Measurements from ENCODE around the gene RAB1B.

Gene RAB1B

DNA sequence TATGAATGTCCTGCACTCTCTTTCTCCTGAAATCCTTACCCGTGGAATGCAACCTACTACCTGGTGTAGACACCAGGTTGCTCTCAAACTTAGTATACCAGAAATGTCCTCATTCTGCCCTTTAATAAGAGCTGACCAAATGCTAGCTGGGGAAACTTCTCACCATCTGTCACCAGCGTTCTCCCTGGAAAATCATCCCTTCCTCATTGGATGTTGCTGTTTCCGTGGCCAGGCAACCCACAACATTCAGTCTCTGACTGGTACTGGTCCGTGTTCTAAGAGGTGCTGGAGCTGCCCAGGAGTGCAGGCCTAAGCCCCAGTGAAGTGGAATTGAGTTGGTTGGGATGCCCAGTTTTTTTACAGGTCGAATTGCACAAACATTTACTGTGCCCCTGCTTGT is 40.7 kb upstream of the RAB1B start:
- TF ChIP-seq, protein P1, sequence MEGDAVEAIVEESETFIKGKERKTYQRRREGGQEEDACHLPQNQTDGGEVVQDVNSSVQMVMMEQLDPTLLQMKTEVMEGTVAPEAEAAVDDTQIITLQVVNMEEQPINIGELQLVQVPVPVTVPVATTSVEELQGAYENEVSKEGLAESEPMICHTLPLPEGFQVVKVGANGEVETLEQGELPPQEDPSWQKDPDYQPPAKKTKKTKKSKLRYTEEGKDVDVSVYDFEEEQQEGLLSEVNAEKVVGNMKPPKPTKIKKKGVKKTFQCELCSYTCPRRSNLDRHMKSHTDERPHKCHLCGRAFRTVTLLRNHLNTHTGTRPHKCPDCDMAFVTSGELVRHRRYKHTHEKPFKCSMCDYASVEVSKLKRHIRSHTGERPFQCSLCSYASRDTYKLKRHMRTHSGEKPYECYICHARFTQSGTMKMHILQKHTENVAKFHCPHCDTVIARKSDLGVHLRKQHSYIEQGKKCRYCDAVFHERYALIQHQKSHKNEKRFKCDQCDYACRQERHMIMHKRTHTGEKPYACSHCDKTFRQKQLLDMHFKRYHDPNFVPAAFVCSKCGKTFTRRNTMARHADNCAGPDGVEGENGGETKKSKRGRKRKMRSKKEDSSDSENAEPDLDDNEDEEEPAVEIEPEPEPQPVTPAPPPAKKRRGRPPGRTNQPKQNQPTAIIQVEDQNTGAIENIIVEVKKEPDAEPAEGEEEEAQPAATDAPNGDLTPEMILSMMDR (IDR thresholded peaks at IDR 0.05; ENCODE audit: low read depth, low read length, missing control alignments) = no peak
- Histone ChIP-seq H3K4me3 (ENCODE audit: low read depth, low read length) (no peak overlapping the region), H3K27me3 (replicated peaks) (no peaks in the 10 kb centered on the region), H3K27ac (no peak overlapping the region), H3K36me3 (replicated peaks) (peaks cover 59% of the 10 kb centered on the region)
- in situ Hi-C loops (cut with HindIII; ENCODE audit: low pct_ligation_motif_present, low sequenced_read_pairs) = no loop called here
- DNase-seq = no peak

DNA sequence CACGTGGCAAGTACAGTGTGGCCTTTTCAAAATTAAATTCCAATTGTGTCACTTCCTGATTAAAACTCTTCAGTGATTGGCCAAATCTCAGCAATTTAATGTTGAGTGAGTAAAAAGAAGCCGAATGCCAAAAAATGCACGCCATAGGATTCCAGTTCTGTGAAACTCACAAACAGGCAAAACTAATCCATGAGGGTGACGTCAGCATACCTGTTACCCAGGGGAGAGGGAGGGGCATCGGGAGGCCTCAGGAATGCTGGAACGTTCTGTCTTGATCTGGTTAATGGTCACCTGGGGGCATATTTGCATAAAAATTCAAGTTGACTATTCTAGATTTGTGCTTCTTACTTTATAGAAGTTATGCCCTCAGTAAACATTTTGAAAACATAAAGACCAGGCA is 39.9 kb upstream of the RAB1B start:
- H3K4me3 ChIP-seq (ENCODE audit: low read depth, low read length) = no peak overlapping the region
- in situ Hi-C loops (cut with HindIII; ENCODE audit: low pct_ligation_motif_present, low sequenced_read_pairs) = no loop called here

DNA sequence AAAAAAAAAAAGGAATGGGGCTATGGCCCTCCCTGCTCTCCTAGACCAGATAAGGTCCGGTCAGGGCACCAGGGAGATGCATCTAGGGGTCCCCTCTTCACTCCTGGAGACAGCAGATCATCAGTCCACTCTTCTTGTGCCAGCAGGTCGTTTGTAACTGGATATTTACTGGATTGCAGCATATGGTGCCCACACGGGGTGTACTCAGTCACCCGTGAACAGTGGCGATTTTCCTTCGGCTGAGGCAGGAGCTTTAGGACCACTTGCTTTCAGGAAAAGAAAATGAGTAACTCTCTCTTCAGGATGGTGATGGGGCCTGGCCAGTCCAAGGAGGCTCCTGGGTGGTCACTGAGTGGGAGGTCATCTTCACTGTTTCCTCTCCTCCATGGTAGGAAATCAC is 38.3 kb upstream of the RAB1B start:
- Histone ChIP-seq H3K4me3 (ENCODE audit: low read depth, low read length) (no peak overlapping the region), H3K36me3 (replicated peaks) (peaks cover 76% of the 10 kb centered on the region), H3K27ac (no peak overlapping the region), H3K27me3 (replicated peaks) (no peaks in the 10 kb centered on the region)
- in situ Hi-C loops (cut with HindIII; ENCODE audit: low pct_ligation_motif_present, low sequenced_read_pairs) = no loop called here
- TF ChIP-seq, protein P1 (IDR thresholded peaks at IDR 0.05; ENCODE audit: low read depth, low read length, missing control alignments) = no peak
- DNase-seq = no peak

More for the DNA sequence above, 39.9 kb upstream of the RAB1B start:
- Histone ChIP-seq H3K36me3 (replicated peaks) (peaks cover 62% of the 10 kb centered on the region), H3K27ac (no peak overlapping the region), H3K27me3 (replicated peaks) (no peaks in the 10 kb centered on the region)
- DNase-seq = no peak
- TF ChIP-seq, protein P1 (IDR thresholded peaks at IDR 0.05; ENCODE audit: low read depth, low read length, missing control alignments) = no peak

DNA sequence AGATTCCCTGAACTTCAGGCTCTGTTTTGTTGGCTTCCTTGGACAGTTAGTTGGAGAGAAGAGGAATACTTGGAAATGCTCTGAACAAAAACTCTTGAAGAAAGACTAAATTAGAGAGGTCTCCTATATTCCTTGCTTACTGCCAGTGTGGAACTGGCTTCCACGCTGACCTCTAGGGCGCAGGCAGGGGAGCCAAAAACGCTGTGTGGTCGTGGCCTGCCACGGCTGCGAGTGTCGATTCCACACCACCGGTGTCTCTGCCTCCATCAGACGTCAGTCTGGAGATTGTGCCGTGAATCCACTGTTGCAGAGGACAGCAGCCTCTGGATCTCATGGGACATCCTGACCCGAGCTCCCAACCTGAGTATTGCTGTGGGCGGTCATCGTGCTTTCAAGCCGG is 37.5 kb upstream of the RAB1B start:
- Histone ChIP-seq H3K36me3 (replicated peaks) (peaks cover 80% of the 10 kb centered on the region), H3K27ac (no peak overlapping the region), H3K4me3 (ENCODE audit: low read depth, low read length) (no peak overlapping the region), H3K27me3 (replicated peaks) (no peaks in the 10 kb centered on the region)
- TF ChIP-seq, protein P1 (IDR thresholded peaks at IDR 0.05; ENCODE audit: low read depth, low read length, missing control alignments) = no peak
- in situ Hi-C loops (cut with HindIII; ENCODE audit: low pct_ligation_motif_present, low sequenced_read_pairs) = no loop called here
- no peak for DNase-seq

DNA sequence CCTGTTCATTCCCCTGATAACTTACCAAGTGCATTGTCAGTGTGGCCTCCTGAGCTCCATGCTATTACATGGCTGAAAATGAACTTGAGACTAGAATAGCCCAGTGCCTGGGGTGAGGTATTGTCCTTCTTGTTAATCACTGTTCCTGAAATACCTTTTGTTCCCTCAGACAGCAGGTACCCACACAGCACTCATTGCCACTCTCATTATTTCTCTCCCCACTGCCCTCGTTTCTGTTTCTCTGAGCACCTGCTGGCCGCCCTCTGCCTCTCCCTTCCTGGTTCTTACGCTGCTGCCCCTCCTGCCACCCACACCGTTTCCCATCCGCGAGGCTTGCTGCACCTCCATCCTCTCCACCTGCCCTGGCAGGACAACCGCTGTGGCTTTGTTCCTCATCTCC is 36.9 kb upstream of the RAB1B start:
- TF ChIP-seq, protein P1 (IDR thresholded peaks at IDR 0.05; ENCODE audit: low read depth, low read length, missing control alignments) = no peak
- in situ Hi-C loops (cut with HindIII; ENCODE audit: low pct_ligation_motif_present, low sequenced_read_pairs) = no loop called here

DNA sequence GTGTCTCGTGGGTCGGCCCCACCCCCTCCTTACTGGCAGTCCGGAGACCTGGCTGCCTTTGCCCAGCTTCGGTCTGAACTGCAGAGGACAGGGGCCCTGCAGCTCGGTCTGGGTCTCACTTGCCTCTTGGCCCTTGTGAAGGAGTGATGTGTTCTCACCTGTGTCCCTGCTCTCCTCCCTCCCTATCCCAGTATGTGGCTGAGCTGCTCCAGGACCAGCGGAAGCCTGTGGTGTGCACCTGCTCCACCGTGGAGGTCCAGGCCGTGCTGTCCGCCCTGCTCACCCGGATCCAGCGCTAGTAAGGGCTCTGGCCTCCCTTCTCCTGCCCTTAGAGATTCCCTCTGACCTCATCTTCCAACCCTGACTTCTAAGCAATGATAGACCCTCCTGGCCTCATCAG is 35.7 kb upstream of the RAB1B start:
- in situ Hi-C loops (cut with HindIII; ENCODE audit: low pct_ligation_motif_present, low sequenced_read_pairs) = no loop called here
- no peak overlapping the region for H3K4me3 ChIP-seq (ENCODE audit: low read depth, low read length)
- peaks cover 86% of the 10 kb centered on the region for H3K36me3 ChIP-seq (replicated peaks)
- TF ChIP-seq, protein P1 (IDR thresholded peaks at IDR 0.05; ENCODE audit: low read depth, low read length, missing control alignments) = no peak
- no peak for DNase-seq
- H3K27me3 ChIP-seq (replicated peaks) = no peaks in the 10 kb centered on the region
- H3K27ac ChIP-seq = no peak overlapping the region

More for the DNA sequence above, 36.9 kb upstream of the RAB1B start:
- Histone ChIP-seq H3K36me3 (replicated peaks) (peaks cover 81% of the 10 kb centered on the region), H3K4me3 (ENCODE audit: low read depth, low read length) (no peak overlapping the region), H3K27ac (no peak overlapping the region), H3K27me3 (replicated peaks) (no peaks in the 10 kb centered on the region)
- DNase-seq = no peak

All from brain microvascular endothelial cell (primary cell).